GM12878 (cell line): ENCODE results near the gene NPW. TPM values are rescaled to one million over a fixed set of nuclear protein-coding genes. Genes with fewer than 3 reads are reported as not detected.
A peak's percentile ranks its signal among the peaks of the same experiment; 100 is the strongest.

Experiments
- ATAC-seq: fragments of 200-7000 bp; cut with Tn5 transposase; 3 replicates; pipeline ENCODE4 v1.9.1; 2020; ENCODE audit warnings: mild to moderate bottlenecking, moderate library complexity
- BruUV-seq: library from RNA; stranded (reverse); fragments of 400-500 nt; replicated peaks from 2 replicates; lab custom pipeline; 2021; lab: Mats Ljungman, UMichigan
- CTCF ChIA-PET: fragments of 300-600 bp; sonication (Branson Sonifier 250); formaldehyde crosslinking; extraction: SDS; loops from one replicate; lab custom pipeline; 2021; ENCODE audit warnings: inconsistent platforms; lab: Yijun Ruan, JAX
- POLR2A ChIA-PET: fragments of 350-600 bp; formaldehyde crosslinking; extraction: SDS; loops from one replicate; lab custom pipeline; 2021; ENCODE audit warnings: inconsistent platforms; lab: Charles Lee
- RAD21 ChIA-PET: fragments of 300-600 bp; sonication (Branson Sonifier 250); formaldehyde crosslinking; loops from one replicate; lab custom pipeline; 2023; ENCODE audit warnings: antibody characterized with exemption; ENCODE audit not compliant: unreplicated experiment; lab: Charles Lee
- SMC1A ChIA-PET: fragments of 300-600 bp; sonication (Branson Sonifier 250); formaldehyde crosslinking; loops from one replicate; lab custom pipeline; 2023; ENCODE audit not compliant: unreplicated experiment, uncharacterized antibody; lab: Charles Lee
- DNase-seq: peaks from one replicate; pipeline ENCODE4 v3.0.0-alpha.2; 2011; ENCODE audit warnings: low read depth, low spot score
- FAIRE-seq: peaks from 3 replicates; lab custom pipeline; 2011; peaks lifted over from hg19 to GRCh38; lab: Jason Lieb, UNC
- H2AFZ ChIP-seq: 2 replicates; pipeline ENCODE4 v1.6.0; 2011; ENCODE audit warnings: low read depth, low read length, control low read depth; ENCODE audit not compliant: control insufficient read depth
- H3K27ac ChIP-seq: 2 replicates; pipeline ENCODE4 v1.5.1; 2011; ENCODE audit warnings: control low read depth; ENCODE audit not compliant: control insufficient read depth, insufficient read depth
- H3K27me3 ChIP-seq, 2 experiments: replicated peaks in 1 of 2; 2 replicates each; pipeline versions ENCODE4 v1.6.0 to v1.6.1; 2011; ENCODE audit warnings: low read length in 1 of 2; ENCODE audit not compliant: control insufficient read depth in 2 of 2, insufficient read depth in 2 of 2
- H3K36me3 ChIP-seq, 2 experiments: 2 replicates each; pipeline ENCODE4 v1.5.1; 2011; ENCODE audit warnings: low read length in 1 of 2; ENCODE audit not compliant: control insufficient read depth in 2 of 2, insufficient read depth in 2 of 2
- H3K4me1 ChIP-seq: 2 replicates; pipeline ENCODE4 v1.6.1; 2011; ENCODE audit warnings: mild to moderate bottlenecking, low read length, moderate library complexity, mixed read lengths; ENCODE audit not compliant: control insufficient read depth, insufficient read depth
- H3K4me2 ChIP-seq: 2 replicates; pipeline ENCODE4 v1.6.0; 2011; ENCODE audit warnings: control low read depth; ENCODE audit not compliant: control insufficient read depth, insufficient read depth
- H3K4me3 ChIP-seq: fragments of 200-600 bp; sonication (generic); 2 replicates; pipeline ENCODE4 v1.5.1; 2016
- H3K79me2 ChIP-seq: 2 replicates; pipeline ENCODE4 v1.6.0; 2011; ENCODE audit warnings: low read length; ENCODE audit not compliant: control insufficient read depth, insufficient read depth
- H3K9ac ChIP-seq: 2 replicates; pipeline ENCODE4 v1.8.0; 2011; ENCODE audit warnings: low read length, control low read depth, mixed read lengths; ENCODE audit not compliant: control insufficient read depth, insufficient read depth
- H3K9me3 ChIP-seq: replicated peaks from 3 replicates; pipeline ENCODE4 v1.5.1; 2011; ENCODE audit warnings: mild to moderate bottlenecking, low read length; ENCODE audit not compliant: control insufficient read depth, insufficient read depth
- H4K20me1 ChIP-seq: 2 replicates; pipeline ENCODE4 v1.6.0; 2011; ENCODE audit not compliant: control insufficient read depth, insufficient read depth
- HDAC6 ChIP-seq: fragments of 200-600 bp; sonication (generic); IDR thresholded peaks from one replicate; pipeline ENCODE4 v1.8.0; 2017; ENCODE audit warnings: antibody characterized with exemption; ENCODE audit not compliant: unreplicated experiment
- JUND ChIP-seq: IDR thresholded peaks from 2 replicates; pipeline ENCODE4 v1.6.1; 2012; ENCODE audit warnings: low read depth, mild to moderate bottlenecking, low read length, improper control_type of control experiment, moderate library complexity
- NBN ChIP-seq: fragments of 450-650 bp; IDR thresholded peaks from 2 replicates; pipeline ENCODE4 v1.6.1; 2016
- ZBTB33 ChIP-seq: fragments of 450-650 bp; IDR thresholded peaks from 2 replicates; pipeline ENCODE4 v1.6.1; 2017; ENCODE audit warnings: mild to moderate bottlenecking
- WGBS: methylation state at CpG from one replicate; pipeline ENCODE4 v1.1.6; 2016; ENCODE audit warnings: low lambda C conversion rate; ENCODE audit not compliant: insufficient replicate concordance, insufficient coverage; ENCODE audit errors: missing lambda C conversion rate; 5-methylcytosine and 5-hydroxymethylcytosine counted together
- in situ Hi-C: fragments of 300-500 bp; cut with MboI; formaldehyde crosslinking; loops from 9 replicates; pipeline ENCODE4 v1.14.3; 2018; ENCODE audit warnings: mixed read lengths
- intact Hi-C: fragments of 100-400 bp; cut with micrococcal nuclease; formaldehyde crosslinking; loops from one replicate; pipeline ENCODE4 v1.14.2; 2022; ENCODE audit not compliant: unreplicated experiment
- polyA plus RNA-seq, 11 experiments: library from polyadenylated mRNA; depleted of rRNA in 4 of 11; unstranded in 6 of 11; stranded (reverse) in 5 of 11; fragments of >200 nt; fragmentation: Nextera tagmentation in 4 of 11; fragmentation: Illumina TruSeq in 1 of 11; extraction: Ambion mirVana in 4 of 11; extraction: Trizol in 1 of 11; gene quantifications; 1 replicate in 1 of 11; 2 replicates in 10 of 11; pipeline versions ENCODE4 v1.2.1 to v1.2.3, GENCODE V29; 2011 to 2016; ENCODE audit warnings: inconsistent platforms in 2 of 11, missing spikeins in 2 of 11, low read depth in 1 of 11
- total RNA-seq, 4 experiments: library from RNA; depleted of rRNA in 3 of 4; stranded (reverse); fragments of >200 nt in 3 of 4; fragmentation: Illumina TruSeq in 1 of 4; extraction: Trizol in 1 of 4; gene quantifications; 2 replicates each; pipeline versions ENCODE4 v1.2.1 to v1.2.3, GENCODE V29; 2013 to 2021

The NPW gene
- total and polyA plus RNA-seq, 10 of the 15 experiments (the other 5 are each of a cell fraction or from before 2014, with no cell fraction given), result 0.23 to 2.5 (median 0.98) TPM; not detected in 4

DNA sequence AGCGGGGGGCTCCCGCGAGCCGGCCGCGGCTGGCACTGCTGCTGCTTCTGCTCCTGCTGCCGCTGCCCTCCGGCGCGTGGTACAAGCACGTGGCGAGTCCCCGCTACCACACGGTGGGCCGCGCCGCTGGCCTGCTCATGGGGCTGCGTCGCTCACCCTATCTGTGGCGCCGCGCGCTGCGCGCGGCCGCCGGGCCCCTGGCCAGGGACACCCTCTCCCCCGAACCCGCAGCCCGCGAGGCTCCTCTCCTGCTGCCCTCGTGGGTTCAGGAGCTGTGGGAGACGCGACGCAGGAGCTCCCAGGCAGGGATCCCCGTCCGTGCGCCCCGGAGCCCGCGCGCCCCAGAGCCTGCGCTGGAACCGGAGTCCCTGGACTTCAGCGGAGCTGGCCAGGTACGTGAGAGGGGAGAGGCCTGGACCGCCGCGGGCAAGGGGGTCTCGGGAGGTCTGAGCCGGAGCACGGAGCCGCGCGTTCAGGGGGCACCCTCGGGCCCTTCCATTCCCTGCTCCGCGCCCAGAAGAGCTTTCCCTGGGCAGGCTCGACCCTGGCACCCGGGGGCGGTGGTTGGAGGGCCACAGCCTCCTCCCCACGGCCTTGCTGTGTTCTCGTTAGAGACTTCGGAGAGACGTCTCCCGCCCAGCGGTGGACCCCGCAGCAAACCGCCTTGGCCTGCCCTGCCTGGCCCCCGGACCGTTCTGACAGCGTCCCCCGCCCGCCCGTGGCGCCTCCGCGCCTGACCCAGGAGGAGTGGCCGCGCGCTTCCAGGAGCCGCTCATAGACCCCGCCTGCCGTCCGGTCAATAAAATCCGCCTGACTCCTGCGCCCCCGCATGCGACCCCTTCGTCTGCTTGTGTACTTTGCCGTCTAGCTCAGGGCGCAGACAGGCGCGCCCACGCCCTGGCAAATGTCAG, 591 bp downstream of the NPW start:
- no peak overlapping the region for H2AFZ ChIP-seq
- SMC1A ChIA-PET, result interaction anchor here (0.9 kb wide), 1 partner anchor 121 kb away, joined by 3 read pairs; no protein-coding TSS in a partner anchor
- intact Hi-C loops (no loop called here), in situ Hi-C loops (loop anchor here (5.0 to 10.0 kb wide), 2 partner anchors 122 to 475 kb away; no protein-coding TSS in a partner anchor)
- BruUV-seq, result no TSS peak
- WGBS, result 5% methylated on average over 75 of the region's 96 CpGs
- CTCF ChIA-PET, result interaction anchor here (1.0 to 2.8 kb wide), 2 partner anchors 17 to 120 kb away, joined by 3 to 16 read pairs; no protein-coding TSS in a partner anchor
- TF ChIP-seq NBN (no peak), HDAC6 (peak; percentile 95)
- no peaks in the 10 kb centered on the region for H3K9me3 ChIP-seq
- peak overlapping the region; percentile 3; the same call in 1 of the 2 replicates for H3K4me2 ChIP-seq
- no peaks in the 10 kb centered on the region for H4K20me1 ChIP-seq
- peaks cover 7% of the 10 kb centered on the region for H3K4me1 ChIP-seq
- no peak for ATAC-seq
- POLR2A ChIA-PET, result no interaction called here
- peaks cover 3 to 8% of the 10 kb centered on the region in 2 experiments; a peak in 3 of 4 replicates for H3K27me3 ChIP-seq
- no peak for FAIRE-seq
- no peak overlapping the region for H3K27ac ChIP-seq
- no peak for DNase-seq
- H3K4me3 ChIP-seq, result no peak overlapping the region
- H3K9ac ChIP-seq, result no peak overlapping the region
- RAD21 ChIA-PET, result interaction anchor here (2.3 kb wide), 1 partner anchor 120 kb away, joined by 7 read pairs; no protein-coding TSS in a partner anchor
- H3K36me3 ChIP-seq, result no peaks in the 10 kb centered on the region
- no peaks in the 10 kb centered on the region for H3K79me2 ChIP-seq

DNA sequence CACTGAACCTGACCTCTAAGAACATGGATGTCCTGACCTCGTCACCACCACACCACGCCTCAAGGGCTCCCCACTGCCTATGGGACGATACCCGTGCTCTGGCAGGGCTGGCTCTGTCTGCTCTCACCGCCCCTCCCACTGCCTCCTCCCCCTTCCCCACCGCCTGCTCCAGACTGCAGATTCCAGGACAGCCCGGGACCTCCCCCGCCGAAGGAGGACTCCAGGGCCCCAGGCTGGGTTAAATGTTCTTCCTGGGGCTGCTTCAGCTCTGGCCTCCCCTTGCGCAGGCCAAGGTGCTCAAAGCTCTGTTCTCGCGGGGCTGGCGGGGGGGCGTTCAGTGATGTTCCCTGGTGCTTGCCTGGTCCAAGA, 3.1 kb downstream of the NPW start:
- SMC1A ChIA-PET, result interaction anchor here (0.9 to 1.6 kb wide), 4 partner anchors 99 to 228 kb away, joined by 3 to 10 read pairs (median 4); partner anchors contain the start of gene ECI1
- Histone ChIP-seq H3K9me3 (no peaks in the 10 kb centered on the region), H3K79me2 (no peaks in the 10 kb centered on the region), H3K27me3 (peaks cover 11% of the 10 kb centered on the region in 2 experiments; a peak in 3 of 4 replicates), H4K20me1 (peaks cover 2% of the 10 kb centered on the region; the same call in 1 of the 2 replicates)
- no peak for DNase-seq
- POLR2A ChIA-PET, result interaction anchor here (0.6 kb wide), 1 partner anchor 28 kb away, joined by 7 read pairs; no protein-coding TSS in a partner anchor
- ATAC-seq, result peak; percentile 48
- no peak for FAIRE-seq
- TF ChIP-seq JUND, result no peak
- peak; percentile 92; the same call in 1 of the 2 replicates for TF ChIP-seq ZBTB33
- TF ChIP-seq, all 136 proteins: peak for 1
- no TSS peak for BruUV-seq
- intact Hi-C loops, result loop anchor here (1.0 kb wide), 1 partner anchor 118 kb away; no protein-coding TSS in a partner anchor
- ChIA-PET RAD21 (interaction anchor here (1.2 to 2.2 kb wide), 5 partner anchors 22 to 132 kb away, joined by 3 to 21 read pairs (median 5); partner anchors contain the start of genes NTHL1, TRAF7 and TSC2), CTCF (interaction anchor here (0.6 to 4.4 kb wide), 16 partner anchors 9 to 696 kb away, joined by 3 to 79 read pairs (median 6); partner anchors contain the start of genes ECI1, NTHL1, PKD1 and RAB26)
- H3K27ac ChIP-seq, result no peak overlapping the region
- peak overlapping the region; percentile 90 for H2AFZ ChIP-seq
- H3K36me3 ChIP-seq, result no peaks in the 10 kb centered on the region
- H3K9ac ChIP-seq, result 0 out of 2 replicates have a peak overlapping the region, but pooled peaks have one; percentile 43
- peak overlapping the region; percentile 19; the same call in 1 of the 2 replicates for H3K4me3 ChIP-seq
- peaks cover 7% of the 10 kb centered on the region for H3K4me1 ChIP-seq
- WGBS, result under 1% methylated on average over 13 of the region's 14 CpGs
- peak overlapping the region; percentile 93 for H3K4me2 ChIP-seq
- in situ Hi-C loops, result loop anchor here (5.0 kb wide), 1 partner anchor 120 kb away; no protein-coding TSS in a partner anchor
